GM12878 (cell line): ENCODE results near the gene LGMN.

Experiments used
- CTCF ChIP-seq, 3 experiments: IDR thresholded peaks in 2 of 3; conservative IDR thresholded peaks in 1 of 3; 2 replicates each; pipeline ENCODE4 v1.5.1; 2011; ENCODE audit warnings: low read depth in 3 of 3, low read length in 3 of 3, mild to moderate bottlenecking in 3 of 3, control low read depth in 2 of 3, moderate library complexity in 2 of 3, inconsistent platforms in 1 of 3, mixed read lengths in 1 of 3; ENCODE audit not compliant: control insufficient read depth in 2 of 3, insufficient read depth in 1 of 3; ENCODE audit errors: extremely low read depth in 1 of 3
- PAX5 ChIP-seq: IDR thresholded peaks from 2 replicates; pipeline ENCODE4 v1.6.1; 2011; ENCODE audit warnings: low read depth, low read length, borderline replicate concordance
- POLR2AphosphoS5 ChIP-seq: IDR thresholded peaks from 2 replicates; pipeline ENCODE4 v1.6.1; 2011; ENCODE audit warnings: mild to moderate bottlenecking, low read length, inconsistent platforms
- POU2F2 ChIP-seq: IDR thresholded peaks from 3 replicates; pipeline ENCODE4 v1.6.1; 2011; ENCODE audit warnings: low read depth, mild to moderate bottlenecking, low read length, borderline replicate concordance
- RAD21 ChIP-seq: IDR thresholded peaks from 2 replicates; pipeline ENCODE4 v1.6.1; 2011; ENCODE audit warnings: mild to moderate bottlenecking, low read depth, low read length, moderate library complexity; ENCODE audit not compliant: insufficient read depth

GRCh38 chr14:92737619-92738188 lies 10.7 kb downstream of the LGMN start:
- TF ChIP-seq CTCF (IDR thresholded peaks at IDR 0.05 in 2 of 3, conservative IDR thresholded peaks at IDR 0.05 in 1 of 3; ENCODE audit: control insufficient read depth in 2 of 3, extremely low read depth in 1 of 3, insufficient read depth in 1 of 3, low read depth in 3 of 3, low read length in 3 of 3) (no peak), POU2F2 (no peak), PAX5 (no peak), POLR2AphosphoS5 (no peak), RAD21 (no peak)
